ENCODE measurements around the gene AKR1A1. TPM values are rescaled to one million over a fixed set of nuclear protein-coding genes. Genes with fewer than 3 reads are reported as not detected.
A peak's percentile ranks its signal among the peaks of the same experiment; 100 is the strongest.

AKR1A1 gene
- total and polyA plus RNA-seq, 2 experiments from 2014 or later = 186 to 271 TPM

GRCh38 chr1:45566722-45567121 is 16.1 kb downstream of the AKR1A1 start:
- Histone ChIP-seq H3K9me3 (ENCODE audit: low read depth) (no peaks in the 10 kb centered on the region), H3K9me2 (replicated peaks; ENCODE audit: insufficient read depth) (no peaks in the 10 kb centered on the region), H3K4me3 (no peak overlapping the region), H3K27me3 (no peaks in the 10 kb centered on the region), H3K4me1 (ENCODE audit: insufficient read depth) (no peaks in the 10 kb centered on the region), H3K4me2 (no peak overlapping the region), H3K79me2 (peaks cover 5% of the 10 kb centered on the region), H3K36me3 (replicated peaks; ENCODE audit: insufficient read depth, low read depth) (no peaks in the 10 kb centered on the region), H4K20me1 (ENCODE audit: insufficient read depth, poor library complexity, severe bottlenecking) (no peaks in the 10 kb centered on the region), H3K27ac (no peak overlapping the region), H2AFZ (no peak overlapping the region)
- TF ChIP-seq EZH2phosphoT487 (IDR thresholded peaks at IDR 0.05; ENCODE audit: low read depth, severe bottlenecking, unreplicated experiment) = no peak
- TF ChIP-seq CTCF (IDR thresholded peaks at IDR 0.05; ENCODE audit: poor library complexity) = no peak
- no peak for TF ChIP-seq EZH2 (IDR thresholded peaks at IDR 0.05; ENCODE audit: borderline replicate concordance)
- peak; percentile 51 for DNase-seq (ENCODE audit: low spot score)
- WGBS (ENCODE audit: low lambda C conversion rate, missing lambda C conversion rate) = 70% methylated on average over 2 of the region's 5 CpGs

GRCh38 chr1:45567911-45568310 is 17.3 kb downstream of the AKR1A1 start:
- 89% methylated on average over 7 of the region's 7 CpGs for WGBS (ENCODE audit: low lambda C conversion rate, missing lambda C conversion rate)
- Histone ChIP-seq H3K27me3 (no peaks in the 10 kb centered on the region), H3K36me3 (replicated peaks; ENCODE audit: insufficient read depth, low read depth) (no peaks in the 10 kb centered on the region), H3K4me2 (no peak overlapping the region), H3K4me1 (ENCODE audit: insufficient read depth) (no peaks in the 10 kb centered on the region), H3K79me2 (peaks cover 5% of the 10 kb centered on the region), H2AFZ (no peak overlapping the region), H3K27ac (no peak overlapping the region), H3K9me3 (ENCODE audit: low read depth) (no peaks in the 10 kb centered on the region), H3K4me3 (no peak overlapping the region), H4K20me1 (ENCODE audit: insufficient read depth, poor library complexity, severe bottlenecking) (no peaks in the 10 kb centered on the region), H3K9me2 (replicated peaks; ENCODE audit: insufficient read depth) (no peaks in the 10 kb centered on the region)
- no peak for DNase-seq (ENCODE audit: low spot score)
- TF ChIP-seq EZH2 (IDR thresholded peaks at IDR 0.05; ENCODE audit: borderline replicate concordance) (no peak), CTCF (IDR thresholded peaks at IDR 0.05; ENCODE audit: poor library complexity) (no peak), EZH2phosphoT487 (IDR thresholded peaks at IDR 0.05; ENCODE audit: low read depth, severe bottlenecking, unreplicated experiment) (no peak)

- 91% methylated on average over 4 of the region's 4 CpGs for WGBS (ENCODE audit: low lambda C conversion rate, missing lambda C conversion rate)
- Histone ChIP-seq H2AFZ (no peak overlapping the region), H4K20me1 (ENCODE audit: insufficient read depth, poor library complexity, severe bottlenecking) (no peaks in the 10 kb centered on the region), H3K9me3 (ENCODE audit: low read depth) (no peaks in the 10 kb centered on the region), H3K36me3 (replicated peaks; ENCODE audit: insufficient read depth, low read depth) (no peaks in the 10 kb centered on the region), H3K4me3 (no peak overlapping the region), H3K79me2 (peaks cover 5% of the 10 kb centered on the region), H3K4me1 (ENCODE audit: insufficient read depth) (no peaks in the 10 kb centered on the region), H3K9me2 (replicated peaks; ENCODE audit: insufficient read depth) (no peaks in the 10 kb centered on the region), H3K4me2 (no peak overlapping the region), H3K27me3 (no peaks in the 10 kb centered on the region), H3K27ac (no peak overlapping the region)
- no peak for TF ChIP-seq EZH2 (IDR thresholded peaks at IDR 0.05; ENCODE audit: borderline replicate concordance)
- TF ChIP-seq EZH2phosphoT487 (IDR thresholded peaks at IDR 0.05; ENCODE audit: low read depth, severe bottlenecking, unreplicated experiment) = no peak
- no peak for TF ChIP-seq CTCF (IDR thresholded peaks at IDR 0.05; ENCODE audit: poor library complexity)
- DNase-seq (ENCODE audit: low spot score) = no peak
These were observed 17.8 kb downstream of the AKR1A1 start for GRCh38 chr1:45568421-45568820.

- Histone ChIP-seq H3K4me3 (no peak overlapping the region), H3K9me3 (ENCODE audit: low read depth) (no peaks in the 10 kb centered on the region), H4K20me1 (ENCODE audit: insufficient read depth, poor library complexity, severe bottlenecking) (no peaks in the 10 kb centered on the region), H3K27me3 (no peaks in the 10 kb centered on the region), H3K27ac (no peak overlapping the region), H3K36me3 (replicated peaks; ENCODE audit: insufficient read depth, low read depth) (no peaks in the 10 kb centered on the region), H3K9me2 (replicated peaks; ENCODE audit: insufficient read depth) (no peaks in the 10 kb centered on the region), H3K79me2 (peaks cover 5% of the 10 kb centered on the region), H2AFZ (no peak overlapping the region), H3K4me1 (ENCODE audit: insufficient read depth) (no peaks in the 10 kb centered on the region), H3K4me2 (no peak overlapping the region)
- no peak for DNase-seq (ENCODE audit: low spot score)
- WGBS (ENCODE audit: low lambda C conversion rate, missing lambda C conversion rate) = 88% methylated on average over 4 of the region's 4 CpGs
- TF ChIP-seq CTCF (IDR thresholded peaks at IDR 0.05; ENCODE audit: poor library complexity) (no peak), EZH2phosphoT487 (IDR thresholded peaks at IDR 0.05; ENCODE audit: low read depth, severe bottlenecking, unreplicated experiment) (no peak), EZH2 (IDR thresholded peaks at IDR 0.05; ENCODE audit: borderline replicate concordance) (no peak)
These were observed 18.9 kb downstream of the AKR1A1 start for GRCh38 chr1:45569571-45569961.

Measured in hepatocyte (in vitro differentiated cells).